DMS114 treated with DMSO at 0.1 percent for 48 hours (cell line): ENCODE results near the gene HNRNPCL1.
"Not testable (repeated sequence)": the region's sequence is repeated elsewhere in the genome, so short reads cannot be mapped to it uniquely, and the experiment has no call there.

Source experiments
- DNase-seq: peaks from one replicate; lab custom pipeline; 2025; ENCODE audit not compliant: unreplicated experiment; lab: John Stamatoyannopoulos, UW

Gene HNRNPCL1

GRCh38 chr1:12848620-12849019 lies at the start of gene HNRNPCL1:
TSS of gene HNRNPCL1 (minus strand) at chr1:12848720. CDS start at chr1:12848289, 431 bp downstream.
- not testable (repeated sequence) for DNase-seq

- DNase-seq = not testable (repeated sequence)
Observed at GRCh38 chr1:12898170-12898569, 49.6 kb upstream of the HNRNPCL1 start, which contains the start of gene PRAMEF10. TSS of gene PRAMEF10 (minus strand) at chr1:12898270. CDS start at chr1:12895847, 2,423 bp downstream.

DNA sequence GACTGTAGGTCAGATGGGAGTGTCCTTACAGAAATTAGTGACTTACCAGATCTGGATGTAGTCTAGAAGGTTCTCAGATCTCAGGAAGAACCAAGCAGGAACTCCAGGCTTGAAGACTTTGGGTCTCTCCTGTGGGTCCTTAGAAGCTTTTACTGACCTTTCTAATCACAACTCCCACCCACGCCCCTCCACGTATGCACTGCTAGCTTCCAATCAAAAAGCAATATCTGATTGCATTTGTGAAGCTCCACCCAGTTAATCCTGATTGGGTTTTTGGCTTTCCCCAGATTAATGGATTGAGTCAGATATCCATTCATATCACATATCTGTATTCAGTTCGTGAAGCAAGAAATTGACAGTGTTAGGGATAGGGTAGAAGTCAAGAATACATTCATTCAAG lies 37.6 kb upstream of the HNRNPCL1 start, which contains the start of gene PRAMEF4:
Gene PRAMEF4, minus strand, starts transcription at position 101 of the 400 bp plus-strand sequence. CDS start 2,807 bp downstream, outside the sequence.
- not testable (repeated sequence) for DNase-seq

DNA sequence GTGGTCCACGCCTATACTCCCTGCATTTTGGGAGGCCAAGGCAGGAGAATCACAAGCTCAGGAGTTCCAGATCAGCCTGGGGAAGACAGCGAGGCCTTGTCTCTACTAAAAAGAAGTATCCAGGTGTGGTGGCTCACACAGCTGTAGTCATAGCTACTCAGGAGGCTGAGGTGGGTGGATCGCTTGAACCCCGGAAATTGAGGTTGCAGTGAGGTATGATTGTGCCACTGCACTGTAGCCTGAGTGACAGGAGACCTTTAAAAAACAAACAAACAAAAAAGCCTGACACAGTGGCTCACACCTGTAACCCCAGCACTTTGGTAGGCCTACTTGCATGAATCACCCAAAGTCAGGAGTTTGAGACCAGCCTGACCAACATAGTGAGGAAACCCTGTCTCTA lies 29.9 kb upstream of the HNRNPCL1 start:
- not testable (repeated sequence) for DNase-seq

- not testable (repeated sequence) for DNase-seq
Observed at GRCh38 chr1:12863131-12863880, 14.8 kb upstream of the HNRNPCL1 start.

DNA sequence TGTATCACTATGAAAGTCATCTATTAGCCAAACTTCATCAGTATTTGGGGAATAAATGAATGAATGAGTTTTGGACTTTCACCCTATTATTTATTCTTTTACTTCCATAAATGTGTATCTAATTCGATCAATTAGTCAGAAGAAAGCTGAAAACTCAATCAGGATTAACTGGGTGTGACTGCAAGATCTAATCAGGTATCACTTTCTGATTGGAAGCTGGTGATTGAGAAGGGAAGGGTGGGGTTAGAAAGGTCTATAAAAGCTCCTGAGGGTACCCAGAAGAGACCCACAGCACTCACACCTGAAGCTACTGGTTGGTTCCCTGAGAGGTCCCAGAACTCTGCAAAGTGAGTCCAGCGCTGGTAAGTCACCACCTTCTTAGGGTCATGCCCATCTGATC lies 8.3 kb upstream of the HNRNPCL1 start, which contains the start of gene PRAMEF2:
Gene PRAMEF2, plus strand, starts transcription at position 301 of the 400 bp plus-strand sequence. CDS start 1,924 bp downstream, outside the sequence.
- DNase-seq = not testable (repeated sequence)

- no peak for DNase-seq
Observed at GRCh38 chr1:12851779-12852178, 3.3 kb upstream of the HNRNPCL1 start.

- not testable (repeated sequence) for DNase-seq
Observed at GRCh38 chr1:12833251-12833650, 15.3 kb downstream of the HNRNPCL1 start.

DNA sequence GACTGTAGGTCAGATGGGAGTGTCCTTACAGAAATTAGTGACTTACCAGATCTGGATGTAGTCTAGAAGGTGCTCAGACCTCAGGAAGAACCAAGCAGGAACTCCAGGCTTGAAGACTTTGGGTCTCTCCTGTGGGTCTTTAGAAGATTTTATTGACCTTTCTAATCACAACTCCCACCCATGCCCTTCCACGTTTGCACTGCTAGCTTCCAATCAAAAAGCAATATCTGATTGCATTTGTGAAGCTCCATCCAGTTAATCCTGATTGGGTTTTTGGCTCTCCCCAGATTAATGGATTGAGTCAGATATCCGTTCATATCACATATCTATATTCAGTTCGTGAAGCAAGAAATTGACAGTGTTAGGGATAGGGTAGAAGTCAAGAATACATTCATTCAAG lies 17.2 kb downstream of the HNRNPCL1 start, which contains the start of gene PRAMEF11:
Gene PRAMEF11, minus strand, starts transcription at position 101 of the 400 bp plus-strand sequence. CDS start 2,621 bp downstream, outside the sequence.
- not testable (repeated sequence) for DNase-seq

DNA sequence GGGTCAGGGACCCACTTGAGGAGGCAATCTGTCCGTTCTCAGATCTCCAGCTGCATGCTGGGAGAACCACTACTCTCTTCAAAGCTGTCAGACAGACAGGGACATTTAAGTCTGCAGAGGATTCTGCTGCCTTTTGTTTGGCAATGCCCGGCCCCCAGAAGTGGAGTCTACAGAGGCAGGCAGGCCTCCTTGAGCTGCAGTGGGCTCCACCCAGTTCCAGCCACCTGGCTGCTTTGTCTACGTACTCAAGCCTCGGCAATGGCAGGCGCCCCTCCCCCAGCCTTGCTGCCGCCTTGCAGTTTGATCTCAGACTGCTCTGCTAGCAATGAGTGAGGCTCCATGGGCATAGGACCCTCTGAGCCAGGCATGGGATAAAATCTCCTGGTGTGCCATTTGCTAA lies 29.5 kb downstream of the HNRNPCL1 start:
- not testable (repeated sequence) for DNase-seq

DNA sequence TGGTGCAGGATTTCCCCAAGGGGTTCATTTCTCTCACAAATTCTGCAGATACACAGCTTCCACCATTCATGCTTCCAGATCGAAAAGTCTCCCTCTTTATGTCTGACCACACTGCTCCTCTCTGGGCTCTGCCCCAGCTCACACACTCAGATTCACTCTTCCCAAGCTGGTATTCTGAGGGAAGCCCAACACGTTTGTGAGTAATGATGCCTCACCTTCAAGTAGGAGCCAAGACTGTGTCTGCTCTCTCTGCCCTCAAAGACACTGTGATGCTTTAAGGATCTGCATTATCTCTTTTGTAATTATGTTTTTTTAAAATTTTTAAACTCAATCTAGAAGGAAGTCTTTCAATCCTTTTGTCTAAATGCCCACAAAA lies 37.1 kb downstream of the HNRNPCL1 start:
- no peak for DNase-seq

- DNase-seq = no peak
Observed at GRCh38 chr1:12810691-12811408, 37.7 kb downstream of the HNRNPCL1 start.

DNA sequence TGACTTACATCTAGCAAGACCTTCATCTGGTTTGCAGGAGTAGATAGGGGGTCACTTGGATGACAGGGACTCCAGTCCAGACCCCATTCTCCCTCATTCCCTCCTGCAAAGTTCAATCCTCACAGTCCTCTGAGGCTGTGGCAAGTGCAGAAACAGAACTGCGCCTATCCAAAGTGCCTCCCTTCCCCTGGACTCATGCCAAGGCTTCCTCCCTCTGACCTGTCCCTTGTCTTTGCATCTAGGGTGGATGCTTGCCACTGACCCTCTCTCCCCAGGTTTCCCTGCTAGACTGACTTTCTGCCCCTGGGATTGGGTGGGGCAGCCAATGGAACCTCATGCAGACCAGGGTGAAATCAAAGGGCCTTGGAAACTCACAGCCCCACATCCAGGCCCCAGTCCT lies 38.6 kb downstream of the HNRNPCL1 start:
- DNase-seq = no peak

GRCh38 chr1:12799730-12800129 lies 48.8 kb downstream of the HNRNPCL1 start:
- DNase-seq = no peak

- DNase-seq = no peak
Observed at GRCh38 chr1:12798911-12799310, 49.6 kb downstream of the HNRNPCL1 start.
